Keratinocyte (primary cell): ENCODE measurements around the gene CACNA1C. TPM values are rescaled to one million over a fixed set of nuclear protein-coding genes. Genes with fewer than 3 reads are reported as not detected.

Experiments used
- DNase-seq: peaks from one replicate; pipeline ENCODE4 v3.0.0-alpha.2; 2011; ENCODE audit warnings: low read depth, missing footprints, low spot score
- FAIRE-seq: peaks from 2 replicates; lab custom pipeline; 2011; peaks lifted over from hg19 to GRCh38; lab: Jason Lieb, UNC
- H2AFZ ChIP-seq: 2 replicates; pipeline ENCODE4 v1.6.0; 2012; ENCODE audit warnings: low read length, control low read depth, inconsistent platforms; ENCODE audit not compliant: control insufficient read depth
- H3K27ac ChIP-seq: 2 replicates; pipeline ENCODE4 v1.5.1; 2011; ENCODE audit warnings: low read length; ENCODE audit not compliant: control insufficient read depth, insufficient read depth
- H3K27me3 ChIP-seq: 3 replicates; pipeline ENCODE4 v1.6.0; 2011; ENCODE audit warnings: low read length; ENCODE audit not compliant: control insufficient read depth, insufficient read depth; ENCODE audit errors: extremely low read depth
- H3K36me3 ChIP-seq, 2 experiments: 2 replicates in 1 of 2; 3 replicates in 1 of 2; pipeline ENCODE4 v1.5.1; 2011; ENCODE audit warnings: low read length in 2 of 2, mild to moderate bottlenecking in 1 of 2; ENCODE audit not compliant: control insufficient read depth in 2 of 2, insufficient read depth in 2 of 2; ENCODE audit errors: extremely low read depth in 1 of 2
- H3K4me1 ChIP-seq: 3 replicates; pipeline ENCODE4 v1.5.1; 2011; ENCODE audit warnings: low read length; ENCODE audit not compliant: control insufficient read depth, insufficient read depth; ENCODE audit errors: extremely low read depth
- H3K4me2 ChIP-seq: 3 replicates; pipeline ENCODE4 v1.6.0; 2011; ENCODE audit warnings: low read depth, low read length; ENCODE audit not compliant: control insufficient read depth, insufficient read depth; ENCODE audit errors: extremely low read depth
- H3K4me3 ChIP-seq, 3 experiments: fragments of 200-600 bp in 1 of 3; sonication (generic) in 1 of 3; 2 replicates in 2 of 3; 3 replicates in 1 of 3; pipeline ENCODE4 v1.5.1; 2011 to 2016; ENCODE audit warnings: low read length in 3 of 3, mild to moderate bottlenecking in 3 of 3, control low read depth in 2 of 3, inconsistent platforms in 1 of 3, low read depth in 1 of 3, mixed read lengths in 1 of 3, mixed run types in 1 of 3, moderate library complexity in 1 of 3; ENCODE audit not compliant: control insufficient read depth in 2 of 3, insufficient read depth in 2 of 3; ENCODE audit errors: extremely low read depth in 1 of 3
- H3K79me2 ChIP-seq: 2 replicates; pipeline ENCODE4 v1.6.0; 2012; ENCODE audit warnings: low read length; ENCODE audit not compliant: control insufficient read depth, insufficient read depth
- H3K9ac ChIP-seq: 3 replicates; pipeline ENCODE4 v1.6.0; 2011; ENCODE audit warnings: low read length; ENCODE audit not compliant: control insufficient read depth, insufficient read depth; ENCODE audit errors: extremely low read depth
- H3K9me1 ChIP-seq: 3 replicates; pipeline ENCODE4 v1.6.0; 2011; ENCODE audit warnings: low read length; ENCODE audit not compliant: control insufficient read depth, insufficient read depth; ENCODE audit errors: extremely low read depth
- H3K9me3 ChIP-seq: 2 replicates; pipeline ENCODE4 v1.5.1; 2012; ENCODE audit warnings: low read depth, low read length; ENCODE audit not compliant: control insufficient read depth
- H4K20me1 ChIP-seq: 3 replicates; pipeline ENCODE4 v1.6.0; 2011; ENCODE audit warnings: low read length; ENCODE audit not compliant: control insufficient read depth, insufficient read depth; ENCODE audit errors: extremely low read depth
- CTCF ChIP-seq, 3 experiments: IDR thresholded peaks in 1 of 3; conservative IDR thresholded peaks in 1 of 3; optimal IDR thresholded peaks in 1 of 3; 2 replicates in 2 of 3; 3 replicates in 1 of 3; pipeline versions ENCODE3 to v1.5.1; 2011; ENCODE audit warnings: low read length in 3 of 3, mild to moderate bottlenecking in 3 of 3, moderate library complexity in 2 of 3, control low read depth in 1 of 3, inconsistent platforms in 1 of 3; ENCODE audit not compliant: insufficient read depth in 2 of 3; ENCODE audit errors: extremely low read depth in 1 of 3
- EZH2 ChIP-seq: IDR thresholded peaks from one replicate; pipeline ENCODE4 v1.6.1; 2012; ENCODE audit warnings: inconsistent platforms, mild to moderate bottlenecking, low read length, moderate library complexity
- dilution Hi-C: fragments of 300-500 bp; cut with MboI; formaldehyde crosslinking; loops from one replicate; pipeline ENCODE4 v1.7.0; 2020; ENCODE audit warnings: low sequenced_read_pairs; ENCODE audit not compliant: extremely low pct_ligation_motif_present
- polyA plus RNA-seq, 5 experiments: library from polyadenylated mRNA; depleted of rRNA in 3 of 5; stranded (reverse) in 3 of 5; stranded (forward) in 1 of 5; unstranded in 1 of 5; fragments of >200 nt; gene quantifications; 1 replicate in 1 of 5; 2 replicates in 3 of 5; 3 replicates in 1 of 5; pipeline versions ENCODE4 v1.2.1 to v1.2.3, GENCODE V29; 2011 to 2012; ENCODE audit warnings: missing spikeins in 2 of 5, low read depth in 1 of 5, low replicate concordance in 1 of 5

CACNA1C gene
- polyA plus RNA-seq, 1 donor (not counting 4 experiments of a cell fraction or from before 2014, with no cell fraction given), result not detected

GRCh38 chr12:2142068-2142467, 89.3 kb downstream of the CACNA1C start:
- Histone ChIP-seq H4K20me1 (no peaks in the 10 kb centered on the region), H3K36me3 (no peaks in the 10 kb centered on the region), H3K79me2 (no peaks in the 10 kb centered on the region), H3K4me3 (no peak overlapping the region), H2AFZ (no peak overlapping the region), H3K4me1 (no peaks in the 10 kb centered on the region), H3K27me3 (peaks cover 2% of the 10 kb centered on the region), H3K4me2 (no peak overlapping the region), H3K9me3 (no peaks in the 10 kb centered on the region), H3K27ac (no peak overlapping the region), H3K9me1 (no peaks in the 10 kb centered on the region), H3K9ac (no peak overlapping the region)
- FAIRE-seq (no peak), DNase-seq (no peak)
- TF ChIP-seq CTCF (optimal IDR thresholded peaks at IDR 0.05 in 1 of 3, IDR thresholded peaks at IDR 0.05 in 1 of 3, conservative IDR thresholded peaks at IDR 0.05 in 1 of 3; ENCODE audit: extremely low read depth in 1 of 3, insufficient read depth in 2 of 3, low read length in 3 of 3), result no peak
- no peak for TF ChIP-seq EZH2
- dilution Hi-C loops, result no loop called here

- Histone ChIP-seq H3K27ac (no peak overlapping the region), H3K36me3 (no peaks in the 10 kb centered on the region), H3K27me3 (peaks cover 2% of the 10 kb centered on the region), H3K79me2 (no peaks in the 10 kb centered on the region), H3K4me1 (no peaks in the 10 kb centered on the region), H3K9ac (no peak overlapping the region), H2AFZ (no peak overlapping the region), H3K4me2 (no peak overlapping the region), H3K4me3 (no peak overlapping the region), H3K9me1 (no peaks in the 10 kb centered on the region), H4K20me1 (no peaks in the 10 kb centered on the region), H3K9me3 (no peaks in the 10 kb centered on the region)
- no peak for TF ChIP-seq EZH2
- TF ChIP-seq CTCF (optimal IDR thresholded peaks at IDR 0.05 in 1 of 3, IDR thresholded peaks at IDR 0.05 in 1 of 3, conservative IDR thresholded peaks at IDR 0.05 in 1 of 3; ENCODE audit: extremely low read depth in 1 of 3, insufficient read depth in 2 of 3, low read length in 3 of 3), result no peak
- DNase-seq, result no peak
- dilution Hi-C loops, result no loop called here
- FAIRE-seq, result no peak
Measured at GRCh38 chr12:2144951-2145350, 92.2 kb downstream of the CACNA1C start.
